ENCODE data around the gene PRDM16. TPM values are rescaled to one million over a fixed set of nuclear protein-coding genes. Genes with fewer than 3 reads are reported as not detected.

The PRDM16 gene
- total RNA-seq, 2 experiments from 2014 or later: 0.18 to 0.21 TPM

- no peak for DNase-seq
- Mint-ChIP-seq H3K27me3 (ENCODE audit: low read depth) (no peaks in the 10 kb centered on the region), H3K27ac (no peak overlapping the region), H3K4me1 (ENCODE audit: low read depth) (no peaks in the 10 kb centered on the region), H3K36me3 (ENCODE audit: low read depth) (no peaks in the 10 kb centered on the region), H3K9me3 (ENCODE audit: insufficient read depth) (no peaks in the 10 kb centered on the region), H3K4me3 (no peak overlapping the region)
- CTCF ChIA-PET: no interaction called here
- ATAC-seq: no peak
- POLR2A ChIA-PET: no interaction called here
Measured at GRCh38 chr1:3298197-3298596, 229.2 kb downstream of the PRDM16 start.

DNA sequence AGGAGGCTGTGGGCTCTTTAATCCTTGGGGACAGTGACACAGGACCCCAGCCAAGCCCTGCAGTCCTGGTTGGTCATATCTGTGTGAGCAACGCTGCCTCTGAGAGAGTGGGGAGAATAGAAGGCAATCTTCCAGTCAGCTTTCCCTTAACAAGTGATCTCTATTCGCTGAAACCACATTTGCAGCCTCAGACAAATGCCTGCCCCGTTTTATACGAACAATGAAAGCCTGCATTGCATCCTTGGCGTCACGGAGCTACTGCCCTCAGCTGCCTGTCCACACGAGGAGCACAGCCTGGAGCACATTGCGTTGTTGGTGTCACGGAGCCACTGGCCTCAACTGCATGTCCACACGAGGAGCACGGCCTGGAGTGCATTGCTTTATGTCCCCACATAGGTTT lies 235.2 kb downstream of the PRDM16 start:
- Mint-ChIP-seq H3K27me3 (ENCODE audit: low read depth) (no peaks in the 10 kb centered on the region), H3K4me1 (ENCODE audit: low read depth) (no peaks in the 10 kb centered on the region), H3K9me3 (ENCODE audit: insufficient read depth) (no peaks in the 10 kb centered on the region), H3K4me3 (no peak overlapping the region), H3K36me3 (ENCODE audit: low read depth) (no peaks in the 10 kb centered on the region), H3K27ac (no peak overlapping the region)
- ChIA-PET POLR2A (no interaction called here), CTCF (no interaction called here)
- ATAC-seq (no peak), DNase-seq (no peak)

DNA sequence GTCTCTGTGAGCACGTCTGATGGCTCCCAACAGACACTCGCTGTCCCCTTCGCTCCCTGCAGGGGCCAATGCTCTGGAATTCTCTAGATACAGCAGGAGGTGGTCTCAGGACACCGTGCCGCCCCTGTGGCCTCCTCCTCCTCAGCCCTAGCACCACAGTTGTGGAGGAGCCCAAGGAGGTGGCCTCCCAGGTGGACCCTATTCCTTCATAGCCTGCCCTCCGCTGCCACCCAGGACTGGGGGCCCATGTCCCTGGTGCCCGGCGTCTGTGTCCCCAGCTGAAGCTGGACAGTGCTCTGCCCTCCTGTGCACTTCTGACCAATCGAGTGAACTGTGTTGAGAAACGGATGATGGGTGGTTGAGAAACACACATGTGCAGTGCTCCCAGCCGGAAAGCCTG lies 235.7 kb downstream of the PRDM16 start:
- no peaks in the 10 kb centered on the region for H3K27me3 Mint-ChIP-seq (ENCODE audit: low read depth)
- no peaks in the 10 kb centered on the region for H3K36me3 Mint-ChIP-seq (ENCODE audit: low read depth)
- DNase-seq (no peak), ATAC-seq (no peak)
- H3K9me3 Mint-ChIP-seq (ENCODE audit: insufficient read depth): no peaks in the 10 kb centered on the region
- POLR2A ChIA-PET: no interaction called here
- H3K4me3 Mint-ChIP-seq: no peak overlapping the region
- H3K27ac Mint-ChIP-seq: no peak overlapping the region
- CTCF ChIA-PET: no interaction called here
- no peaks in the 10 kb centered on the region for H3K4me1 Mint-ChIP-seq (ENCODE audit: low read depth)

GRCh38 chr1:3305156-3305555 lies 236.2 kb downstream of the PRDM16 start:
- no peaks in the 10 kb centered on the region for H3K4me1 Mint-ChIP-seq (ENCODE audit: low read depth)
- H3K36me3 Mint-ChIP-seq (ENCODE audit: low read depth): no peaks in the 10 kb centered on the region
- H3K4me3 Mint-ChIP-seq: no peak overlapping the region
- no peaks in the 10 kb centered on the region for H3K27me3 Mint-ChIP-seq (ENCODE audit: low read depth)
- no peak for DNase-seq
- H3K27ac Mint-ChIP-seq: no peak overlapping the region
- H3K9me3 Mint-ChIP-seq (ENCODE audit: insufficient read depth): no peaks in the 10 kb centered on the region
- ATAC-seq: no peak
- ChIA-PET CTCF (no interaction called here), POLR2A (no interaction called here)

DNA sequence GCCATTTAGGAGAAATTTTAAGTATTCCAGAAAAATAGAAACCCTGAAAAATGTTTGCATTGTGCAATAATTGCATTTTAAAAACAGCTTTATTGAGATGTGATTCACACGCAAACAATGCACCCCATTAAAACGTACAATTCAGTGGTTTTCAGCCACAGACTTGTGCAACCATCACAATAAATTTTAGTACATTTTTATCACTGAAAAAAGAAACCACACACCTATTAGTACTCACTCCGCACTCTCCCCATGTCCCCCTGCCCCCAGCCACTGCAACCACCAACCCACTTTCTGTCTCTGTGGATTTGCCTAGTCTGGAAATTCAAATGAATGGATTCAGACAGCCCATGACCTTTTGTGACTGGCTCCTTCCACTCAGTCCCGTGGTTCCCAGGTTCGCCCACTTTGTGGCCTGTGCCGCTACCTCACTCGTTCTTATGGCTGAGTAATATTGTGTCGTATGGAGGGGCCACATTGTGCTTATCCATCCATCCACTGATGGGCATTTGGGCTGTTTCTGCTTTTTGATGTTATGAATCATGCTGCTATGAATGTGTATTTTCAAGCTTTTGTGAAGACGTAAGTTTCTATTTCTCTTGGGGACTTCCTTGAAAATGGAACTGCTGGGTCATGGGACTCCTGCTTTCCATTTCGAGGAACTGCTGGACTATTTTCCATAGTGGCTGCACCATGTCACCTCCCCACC lies 237.7 kb downstream of the PRDM16 start:
- H3K27me3 Mint-ChIP-seq (ENCODE audit: low read depth): peaks cover 2% of the 10 kb centered on the region
- H3K9me3 Mint-ChIP-seq (ENCODE audit: insufficient read depth): no peaks in the 10 kb centered on the region
- ATAC-seq (no peak), DNase-seq (no peak)
- no peak overlapping the region for H3K27ac Mint-ChIP-seq
- no peaks in the 10 kb centered on the region for H3K36me3 Mint-ChIP-seq (ENCODE audit: low read depth)
- ChIA-PET CTCF (no interaction called here), POLR2A (no interaction called here)
- H3K4me3 Mint-ChIP-seq: no peak overlapping the region
- H3K4me1 Mint-ChIP-seq (ENCODE audit: low read depth): no peaks in the 10 kb centered on the region

DNA sequence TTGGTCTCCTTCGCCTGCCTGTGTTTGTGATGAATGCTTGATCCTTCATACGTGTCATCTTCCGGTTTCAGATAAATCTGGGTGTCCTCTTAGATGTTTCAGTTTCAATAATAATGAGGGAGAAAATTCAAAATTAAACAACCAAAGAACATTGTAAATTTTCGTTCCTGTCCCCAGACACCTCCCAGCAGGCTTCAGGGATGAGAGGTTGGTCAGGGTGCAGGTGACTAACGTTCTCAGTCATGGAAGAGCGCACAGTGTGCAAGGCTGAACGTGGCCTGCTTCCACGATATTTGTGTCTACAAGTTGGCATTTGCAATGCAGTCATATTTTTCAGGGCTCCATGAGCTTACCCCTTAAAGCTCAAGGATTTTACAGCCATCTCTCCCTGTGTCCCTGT lies 238.4 kb downstream of the PRDM16 start:
- Mint-ChIP-seq H3K4me1 (ENCODE audit: low read depth) (no peaks in the 10 kb centered on the region), H3K9me3 (ENCODE audit: insufficient read depth) (no peaks in the 10 kb centered on the region), H3K27ac (no peak overlapping the region), H3K4me3 (no peak overlapping the region), H3K27me3 (ENCODE audit: low read depth) (peaks cover 2% of the 10 kb centered on the region), H3K36me3 (ENCODE audit: low read depth) (no peaks in the 10 kb centered on the region)
- ATAC-seq (no peak), DNase-seq (no peak)
- ChIA-PET CTCF (no interaction called here), POLR2A (no interaction called here)

DNA sequence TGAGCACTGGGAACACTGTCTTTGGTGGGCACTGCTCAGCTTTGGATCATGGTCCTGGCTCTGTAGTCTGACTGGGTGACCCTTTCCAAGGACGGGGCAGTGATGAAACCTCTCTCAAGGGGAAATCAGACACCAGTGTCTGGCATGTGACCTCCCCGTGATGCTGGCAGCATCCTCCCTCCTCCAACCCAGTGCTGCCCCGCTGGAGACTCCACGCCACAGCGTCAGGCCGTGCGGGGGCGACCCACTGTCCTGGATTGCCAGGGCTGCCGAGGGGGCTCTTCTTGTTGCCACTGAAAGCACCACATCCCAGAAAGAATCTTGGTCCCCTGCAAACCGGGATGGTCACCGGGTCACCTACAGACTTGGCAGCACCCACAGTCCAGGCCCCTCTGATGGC lies 239.1 kb downstream of the PRDM16 start:
- peaks cover 1% of the 10 kb centered on the region for H3K4me1 Mint-ChIP-seq (ENCODE audit: low read depth)
- POLR2A ChIA-PET: no interaction called here
- H3K27ac Mint-ChIP-seq: no peak overlapping the region
- ATAC-seq (no peak), DNase-seq (no peak)
- H3K36me3 Mint-ChIP-seq (ENCODE audit: low read depth): no peaks in the 10 kb centered on the region
- peaks cover 4% of the 10 kb centered on the region for H3K27me3 Mint-ChIP-seq (ENCODE audit: low read depth)
- no peaks in the 10 kb centered on the region for H3K9me3 Mint-ChIP-seq (ENCODE audit: insufficient read depth)
- H3K4me3 Mint-ChIP-seq: no peak overlapping the region
- CTCF ChIA-PET: no interaction called here

- CTCF ChIA-PET: no interaction called here
- POLR2A ChIA-PET: no interaction called here
- peaks cover 4% of the 10 kb centered on the region for H3K4me1 Mint-ChIP-seq (ENCODE audit: low read depth)
- DNase-seq (no peak), ATAC-seq (no peak)
- H3K27ac Mint-ChIP-seq: no peak overlapping the region
- H3K4me3 Mint-ChIP-seq: no peak overlapping the region
- H3K36me3 Mint-ChIP-seq (ENCODE audit: low read depth): no peaks in the 10 kb centered on the region
- peaks cover 4% of the 10 kb centered on the region for H3K27me3 Mint-ChIP-seq (ENCODE audit: low read depth)
- H3K9me3 Mint-ChIP-seq (ENCODE audit: insufficient read depth): no peaks in the 10 kb centered on the region
Measured at GRCh38 chr1:3310718-3311400, 241.9 kb downstream of the PRDM16 start.

GRCh38 chr1:3311711-3312110 lies 242.7 kb downstream of the PRDM16 start:
- Mint-ChIP-seq H3K9me3 (ENCODE audit: insufficient read depth) (no peaks in the 10 kb centered on the region), H3K27ac (no peak overlapping the region)
- CTCF ChIA-PET: no interaction called here

DNA sequence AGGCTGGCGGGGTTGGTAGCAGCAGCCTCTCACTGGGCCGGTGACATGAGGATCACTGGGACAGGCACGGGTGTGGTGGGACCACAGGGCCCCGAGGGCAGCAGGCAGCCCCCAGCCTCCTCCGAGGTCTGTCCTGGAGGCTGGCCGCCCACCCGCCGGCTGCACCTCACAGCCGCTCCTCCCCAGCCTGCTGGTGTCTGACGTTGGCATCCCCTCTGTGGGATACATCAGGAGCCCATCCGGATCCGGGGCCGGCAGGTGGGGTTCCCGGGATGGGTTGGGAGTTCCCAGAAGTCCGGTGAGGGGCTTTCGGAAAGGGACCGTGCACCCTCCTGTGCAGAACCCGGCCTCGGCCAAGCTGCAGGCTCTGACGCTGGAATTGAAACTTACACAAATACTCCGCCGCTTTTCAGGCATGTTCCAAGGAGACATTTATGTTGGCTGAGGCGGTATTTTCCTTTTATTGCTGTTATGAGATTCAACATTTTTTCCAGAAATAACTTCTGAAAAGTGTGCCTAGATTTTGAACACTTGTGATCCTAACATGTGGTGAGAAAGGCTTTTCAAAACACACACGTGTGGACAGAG lies 243.4 kb downstream of the PRDM16 start:
- ChIA-PET POLR2A (no interaction called here), CTCF (no interaction called here)
- peaks cover 4% of the 10 kb centered on the region for H3K4me1 Mint-ChIP-seq (ENCODE audit: low read depth)
- H3K36me3 Mint-ChIP-seq (ENCODE audit: low read depth): no peaks in the 10 kb centered on the region
- peaks cover 4% of the 10 kb centered on the region for H3K27me3 Mint-ChIP-seq (ENCODE audit: low read depth)
- DNase-seq (no peak), ATAC-seq (no peak)
- H3K27ac Mint-ChIP-seq: no peak overlapping the region
- H3K9me3 Mint-ChIP-seq (ENCODE audit: insufficient read depth): no peaks in the 10 kb centered on the region
- no peak overlapping the region for H3K4me3 Mint-ChIP-seq

More at GRCh38 chr1:3311711-3312110, 242.7 kb downstream of the PRDM16 start:
- H3K4me3 Mint-ChIP-seq: no peak overlapping the region
- peaks cover 4% of the 10 kb centered on the region for H3K27me3 Mint-ChIP-seq (ENCODE audit: low read depth)
- no peak for ATAC-seq
- POLR2A ChIA-PET: no interaction called here
- no peak for DNase-seq
- peaks cover 4% of the 10 kb centered on the region for H3K4me1 Mint-ChIP-seq (ENCODE audit: low read depth)
- no peaks in the 10 kb centered on the region for H3K36me3 Mint-ChIP-seq (ENCODE audit: low read depth)

- Mint-ChIP-seq H3K27ac (no peak overlapping the region), H3K36me3 (ENCODE audit: low read depth) (no peaks in the 10 kb centered on the region), H3K27me3 (ENCODE audit: low read depth) (peaks cover 4% of the 10 kb centered on the region), H3K4me3 (no peak overlapping the region), H3K9me3 (ENCODE audit: insufficient read depth) (peaks cover under 1% of the 10 kb centered on the region), H3K4me1 (ENCODE audit: low read depth) (peaks cover 4% of the 10 kb centered on the region)
- ChIA-PET CTCF (no interaction called here), POLR2A (no interaction called here)
- peak; percentile 39 for DNase-seq
- ATAC-seq: peak; percentile 51
Measured at GRCh38 chr1:3312898-3313575, 244.0 kb downstream of the PRDM16 start.

DNA sequence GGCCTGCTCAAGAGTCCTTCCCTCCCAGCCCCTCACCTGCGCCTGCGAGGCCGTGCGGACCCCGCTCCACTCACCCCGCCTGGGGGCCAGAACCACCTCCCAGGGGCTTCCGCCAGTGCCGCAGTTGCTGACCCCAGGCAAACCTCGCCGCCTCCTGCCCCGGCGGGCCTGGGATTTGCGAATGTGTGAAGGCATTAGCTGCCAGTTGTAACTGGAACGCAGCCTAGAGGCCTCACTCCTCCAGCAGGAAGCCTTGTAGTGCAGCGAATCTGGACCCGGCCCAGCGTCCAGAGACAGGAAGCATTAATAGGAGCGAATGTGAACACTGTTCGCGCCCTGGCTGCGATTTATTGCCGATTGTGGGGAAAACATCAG lies 244.6 kb downstream of the PRDM16 start:
- Mint-ChIP-seq H3K36me3 (ENCODE audit: low read depth) (no peaks in the 10 kb centered on the region), H3K27me3 (ENCODE audit: low read depth) (peaks cover 4% of the 10 kb centered on the region), H3K4me3 (no peak overlapping the region), H3K9me3 (ENCODE audit: insufficient read depth) (peaks cover 4% of the 10 kb centered on the region), H3K27ac (no peak overlapping the region), H3K4me1 (ENCODE audit: low read depth) (peaks cover 4% of the 10 kb centered on the region)
- ChIA-PET CTCF (no interaction called here), POLR2A (no interaction called here)
- no peak for DNase-seq
- ATAC-seq: no peak

Data from activated CD8-positive, alpha-beta T cell treated with anti-CD3 and anti-CD28 coated beads, Interleukin-2, amount 10 ng/mL, durations not matched to agents 7 days and 5 days (primary cell).